MM.1S (cell line): ENCODE data around the gene ACVR1.

Source experiments
- DNase-seq: peaks from one replicate; pipeline ENCODE4 v3.0.0-alpha.2; 2015
- H2AFZ ChIP-seq: fragments of 300-600 bp; sonication (generic); 2 replicates; pipeline ENCODE4 v1.6.0; 2016; ENCODE audit warnings: antibody characterized with exemption, low read length
- H3F3A ChIP-seq: fragments of 300-600 bp; sonication (generic); 2 replicates; pipeline ENCODE4 v1.6.1; 2016; ENCODE audit warnings: mild to moderate bottlenecking, antibody characterized with exemption, low read length, moderate library complexity, mixed read lengths; ENCODE audit not compliant: insufficient read depth
- H3K27ac ChIP-seq: fragments of 300-600 bp; sonication (generic); 2 replicates; pipeline ENCODE4 v1.5.1; 2016; ENCODE audit warnings: mild to moderate bottlenecking, low read length
- H3K27me3 ChIP-seq: fragments of 300-600 bp; sonication (generic); replicated peaks from 2 replicates; pipeline ENCODE4 v1.6.0; 2016; ENCODE audit warnings: low read length; ENCODE audit not compliant: insufficient read depth
- H3K36me3 ChIP-seq: fragments of 300-600 bp; sonication (generic); replicated peaks from 2 replicates; pipeline ENCODE4 v1.6.1; 2016; ENCODE audit warnings: mild to moderate bottlenecking, low read length, mixed read lengths; ENCODE audit not compliant: insufficient read depth
- H3K4me1 ChIP-seq: fragments of 300-600 bp; sonication (generic); 2 replicates; pipeline ENCODE4 v1.6.1; 2016; ENCODE audit warnings: low read length, mixed read lengths
- H3K4me2 ChIP-seq: fragments of 300-600 bp; sonication (generic); 2 replicates; pipeline ENCODE4 v1.6.0; 2016; ENCODE audit warnings: low read depth, low read length
- H3K4me3 ChIP-seq: fragments of 300-600 bp; sonication (generic); 2 replicates; pipeline ENCODE4 v1.5.1; 2016; ENCODE audit warnings: low read length, mixed read lengths
- H3K79me2 ChIP-seq: fragments of 300-600 bp; sonication (generic); 2 replicates; pipeline ENCODE4 v1.6.1; 2016; ENCODE audit warnings: mixed run types, low read length, mixed read lengths
- H3K9ac ChIP-seq: fragments of 300-600 bp; sonication (generic); 2 replicates; pipeline ENCODE4 v1.6.1; 2016; ENCODE audit warnings: low read length, mixed read lengths
- H3K9me2 ChIP-seq: fragments of 300-600 bp; sonication (generic); replicated peaks from 2 replicates; pipeline ENCODE4 v1.6.1; 2016; ENCODE audit warnings: mild to moderate bottlenecking, low read length, mixed read lengths; ENCODE audit not compliant: insufficient read depth
- H3K9me3 ChIP-seq: fragments of 300-600 bp; sonication (generic); replicated peaks from 2 replicates; pipeline ENCODE4 v1.6.1; 2016; ENCODE audit warnings: mild to moderate bottlenecking, low read length, mixed read lengths; ENCODE audit not compliant: insufficient read depth
- H4K20me1 ChIP-seq: fragments of 300-600 bp; sonication (generic); 2 replicates; pipeline ENCODE4 v1.6.1; 2016; ENCODE audit warnings: mild to moderate bottlenecking, low read length, moderate library complexity, mixed read lengths; ENCODE audit not compliant: insufficient read depth
- CTCF ChIP-seq: fragments of 300-600 bp; sonication (generic); IDR thresholded peaks from 2 replicates; pipeline ENCODE4 v1.5.1; 2016; ENCODE audit warnings: antibody characterized with exemption, low read length, mixed read lengths
- EZH2 ChIP-seq: fragments of 300-600 bp; sonication (generic); optimal IDR thresholded peaks from 2 replicates; pipeline ENCODE3; 2017; ENCODE audit warnings: low read depth, mild to moderate bottlenecking, antibody characterized with exemption, low read length, mixed read lengths
- EZH2phosphoT487 ChIP-seq: fragments of 300-600 bp; sonication (generic); IDR thresholded peaks from 2 replicates; pipeline ENCODE4 v1.6.1; 2018; ENCODE audit warnings: antibody characterized with exemption, low read length

Gene ACVR1

DNA sequence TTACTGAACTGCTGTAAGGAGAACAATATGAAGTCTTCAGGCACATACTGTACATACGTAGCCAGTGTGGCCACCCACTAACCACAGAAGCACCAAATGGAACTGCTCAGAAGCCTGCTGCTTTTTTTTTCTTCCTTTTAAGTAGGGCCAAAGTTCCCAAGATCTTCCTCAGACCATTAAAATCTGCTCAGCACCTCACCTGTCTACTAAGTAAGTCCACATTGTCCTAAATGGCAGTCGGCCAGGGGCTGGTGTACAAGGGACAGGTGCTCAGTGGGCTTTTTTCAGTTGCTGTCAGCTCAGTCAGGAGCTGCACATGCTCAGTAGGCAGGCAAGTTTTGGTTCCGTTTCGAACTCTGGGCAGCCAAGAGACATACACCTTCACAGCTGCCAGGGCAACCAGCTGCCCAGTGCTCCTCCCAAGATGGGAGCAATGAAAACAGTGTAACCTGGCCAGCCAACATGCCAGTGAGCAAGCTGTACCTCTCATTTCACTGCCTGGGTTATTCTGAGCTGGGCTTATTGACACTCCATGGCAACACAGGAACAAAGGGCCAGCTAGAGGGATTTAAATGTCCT, 86.1 kb downstream of the ACVR1 start:
- Histone ChIP-seq H3K79me2 (no peaks in the 10 kb centered on the region), H3K36me3 (no peaks in the 10 kb centered on the region), H3K9me3 (no peaks in the 10 kb centered on the region), H3K4me3 (0 out of 2 replicates have a peak overlapping the region, but pooled peaks have one; percentile 9), H3K27ac (peak overlapping the region; percentile 47; the same call in 1 of the 2 replicates), H3K9me2 (no peaks in the 10 kb centered on the region), H2AFZ (0 out of 2 replicates have a peak overlapping the region, but pooled peaks have one; percentile 13), H4K20me1 (no peaks in the 10 kb centered on the region), H3K27me3 (no peaks in the 10 kb centered on the region), H3K9ac (peak overlapping the region; percentile 17; the same call in 1 of the 2 replicates), H3F3A (no peaks in the 10 kb centered on the region), H3K4me1 (peaks cover 10% of the 10 kb centered on the region; the same call in 1 of the 2 replicates), H3K4me2 (peak overlapping the region; percentile 29; the same call in 1 of the 2 replicates)
- DNase-seq: peak; percentile 52
- TF ChIP-seq EZH2: no peak
- TF ChIP-seq CTCF: no peak
- TF ChIP-seq EZH2phosphoT487: no peak

GRCh38 chr2:157789256-157789655, 86.9 kb downstream of the ACVR1 start:
- no peak for DNase-seq
- Histone ChIP-seq H3K4me3 (no peak overlapping the region), H2AFZ (no peak overlapping the region), H3K79me2 (no peaks in the 10 kb centered on the region), H3F3A (no peaks in the 10 kb centered on the region), H3K4me2 (peak overlapping the region; percentile 29; the same call in 1 of the 2 replicates), H4K20me1 (no peaks in the 10 kb centered on the region), H3K36me3 (no peaks in the 10 kb centered on the region), H3K9ac (peak overlapping the region; percentile 17; the same call in 1 of the 2 replicates), H3K9me3 (no peaks in the 10 kb centered on the region), H3K27ac (peak overlapping the region; percentile 47; the same call in 1 of the 2 replicates), H3K4me1 (peaks cover 10% of the 10 kb centered on the region; the same call in 1 of the 2 replicates), H3K27me3 (no peaks in the 10 kb centered on the region), H3K9me2 (no peaks in the 10 kb centered on the region)
- TF ChIP-seq EZH2phosphoT487: no peak
- TF ChIP-seq CTCF: no peak
- no peak for TF ChIP-seq EZH2

DNA sequence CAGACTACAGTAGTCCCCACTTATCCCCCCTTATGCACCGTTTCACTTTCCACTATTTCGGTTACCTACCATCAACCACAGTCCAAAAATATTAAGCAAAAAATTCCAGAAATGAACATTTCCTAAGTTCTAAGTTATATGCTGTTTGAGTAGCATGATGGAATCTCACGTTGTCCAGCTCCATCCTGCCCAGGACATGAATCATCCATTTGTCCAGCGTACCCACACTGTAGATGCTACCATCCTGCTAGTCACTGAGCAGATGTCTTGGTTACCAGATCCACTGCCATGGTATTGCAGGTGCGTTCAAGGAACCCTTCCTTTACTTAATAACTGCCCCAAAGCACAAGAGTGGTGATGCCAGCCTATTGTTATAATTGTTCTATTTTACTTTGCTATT, 87.9 kb downstream of the ACVR1 start:
- Histone ChIP-seq H3K4me1 (peaks cover 10% of the 10 kb centered on the region; the same call in 1 of the 2 replicates), H3F3A (no peaks in the 10 kb centered on the region)
- TF ChIP-seq CTCF (no peak), EZH2phosphoT487 (no peak), EZH2 (no peak)

More for the DNA sequence above, 87.9 kb downstream of the ACVR1 start:
- Histone ChIP-seq H3K4me3 (no peak overlapping the region), H2AFZ (no peak overlapping the region), H3K4me2 (no peak overlapping the region), H3K27me3 (no peaks in the 10 kb centered on the region), H3K9ac (no peak overlapping the region), H4K20me1 (no peaks in the 10 kb centered on the region), H3K36me3 (no peaks in the 10 kb centered on the region), H3K27ac (no peak overlapping the region), H3K79me2 (no peaks in the 10 kb centered on the region), H3K9me3 (no peaks in the 10 kb centered on the region), H3K9me2 (no peaks in the 10 kb centered on the region)
- no peak for DNase-seq
